ENCODE measurements around the gene RPS6KA2. TPM values are rescaled to one million over a fixed set of nuclear protein-coding genes. Genes with fewer than 3 reads are reported as not detected.
"Not testable (repeated sequence)": the region's sequence is repeated elsewhere in the genome, so short reads cannot be mapped to it uniquely, and the experiment has no call there.

The RPS6KA2 gene
- total and polyA plus RNA-seq, 2 experiments from 2014 or later = 12.5 to 25.3 TPM

GRCh38 chr6:166393535-166393823 lies 233.6 kb downstream of the RPS6KA2 start:
- peaks cover 12% of the 10 kb centered on the region for H3K4me1 ChIP-seq (ENCODE audit: insufficient read depth)
- no peaks in the 10 kb centered on the region; the same call in 2 of the 3 replicates for H3K36me3 Mint-ChIP-seq (ENCODE audit: low read depth)
- H3K9me2 ChIP-seq (ENCODE audit: insufficient read depth) = no peaks in the 10 kb centered on the region
- ATAC-seq (peak; percentile 89), DNase-seq (ENCODE audit: low spot score) (peak; percentile 36)
- H4K20me1 ChIP-seq (replicated peaks; ENCODE audit: insufficient read depth) = no peaks in the 10 kb centered on the region
- H3K4me1 Mint-ChIP-seq = peaks cover 12% of the 10 kb centered on the region
- peaks cover 8% of the 10 kb centered on the region; the same call in 1 of the 2 replicates for H3K27me3 ChIP-seq (ENCODE audit: insufficient read depth)
- 0 out of 2 replicates have a peak overlapping the region, but pooled peaks have one; percentile 20 for H3K4me2 ChIP-seq
- peak overlapping the region; percentile 26; the same call in 1 of the 2 replicates for H3K4me3 ChIP-seq
- 0 out of 2 replicates have a peak overlapping the region, but pooled peaks have one; percentile 28 for H2AFZ ChIP-seq
- peaks cover 6% of the 10 kb centered on the region for H3K27me3 Mint-ChIP-seq (ENCODE audit: insufficient read depth, low read depth, poor library complexity)
- H3K36me3 ChIP-seq (ENCODE audit: insufficient read depth) = no peaks in the 10 kb centered on the region
- no peak overlapping the region for H3K27ac ChIP-seq (ENCODE audit: low read depth)
- no peak overlapping the region for H3K27ac Mint-ChIP-seq
- H3F3A ChIP-seq (replicated peaks; ENCODE audit: low read depth) = 0 out of 2 replicates have a peak, but pooled peaks cover 3% of the 10 kb centered on the region
- TF ChIP-seq CTCF (conservative IDR thresholded peaks at IDR 0.05; ENCODE audit: low read depth in 2 of 2) (no peak), POLR2AphosphoS5 (IDR thresholded peaks at IDR 0.05; ENCODE audit: low read depth) (no peak), ZNF462 (CRISPR knock-in tag; IDR thresholded peaks at IDR 0.05) (no peak), EZH2 (IDR thresholded peaks at IDR 0.05; ENCODE audit: low read depth, unreplicated experiment) (no peak), ZNF114 (CRISPR knock-in tag; IDR thresholded peaks at IDR 0.05) (no peak), STAT1 (IDR thresholded peaks at IDR 0.05; ENCODE audit: unreplicated experiment) (no peak)
- H3K79me2 ChIP-seq (replicated peaks; ENCODE audit: insufficient read depth) = no peaks in the 10 kb centered on the region
- H3K9me3 Mint-ChIP-seq = no peaks in the 10 kb centered on the region
- H3K4me3 Mint-ChIP-seq = no peak overlapping the region

GRCh38 chr6:166392755-166393534 lies 234.1 kb downstream of the RPS6KA2 start:
- H3K79me2 ChIP-seq (replicated peaks; ENCODE audit: insufficient read depth); H3K9me2 ChIP-seq (ENCODE audit: insufficient read depth); H3K4me3 Mint-ChIP-seq; H3K4me2 ChIP-seq; H3K36me3 Mint-ChIP-seq (ENCODE audit: low read depth); H3K9me3 Mint-ChIP-seq; H3K4me1 Mint-ChIP-seq; H4K20me1 ChIP-seq (replicated peaks; ENCODE audit: insufficient read depth); H3K27ac ChIP-seq (ENCODE audit: low read depth); H3K27me3 ChIP-seq (ENCODE audit: insufficient read depth); DNase-seq (ENCODE audit: low spot score); H3K27me3 Mint-ChIP-seq (ENCODE audit: insufficient read depth, low read depth, poor library complexity); H3F3A ChIP-seq (replicated peaks; ENCODE audit: low read depth); H2AFZ ChIP-seq; H3K27ac Mint-ChIP-seq; ATAC-seq; H3K36me3 ChIP-seq (ENCODE audit: insufficient read depth): not testable (repeated sequence)
- peaks cover 12% of the 10 kb centered on the region for H3K4me1 ChIP-seq (ENCODE audit: insufficient read depth)
- peak overlapping the region; percentile 26; the same call in 1 of the 2 replicates for H3K4me3 ChIP-seq
